Right cardiac atrium (tissue), 5 donors: ENCODE results near the gene PARPBP. TPM values are rescaled to one million over a fixed set of nuclear protein-coding genes. Genes with fewer than 3 reads are reported as not detected.

Source experiments
- polyA plus RNA-seq: library from polyadenylated mRNA; stranded (reverse); fragments of 200-250 nt; gene quantifications from one replicate; pipeline ENCODE4 v1.2.3, GENCODE V29; 2013
- total RNA-seq, 4 donors: library from RNA; stranded (reverse); fragmentation: NEBNext Ultra II Directional; extraction: Animal tissue kit (Norgen Biotek cat#: 25700); gene quantifications; one replicate each; pipeline ENCODE4 v1.2.1, GENCODE V29; 2021
- donor health status: healthy with polysubstance abuse.
- donor health status: DM: no; HTN: yes; CAD: no.
- donor health status: DM: no; HTN: no; CAD: no.
- donor health status: DM: no; HTN: yes; CAD: no; lungs with severe emphysema.
- donor health status: DM: yes; HTN: yes; CAD: no.

The PARPBP gene
- total and polyA plus RNA-seq, 5 donors, result 0.43 to 1.3 (median 0.74) TPM

Other genes starting within 250 kb of the PARPBP start
- gene DRAM1, start 242.6 kb upstream of the PARPBP start, total RNA-seq, result 10 to 100 TPM in 1 of 4 donors, 1 to 10 TPM in 3; 6.3 to 13.3 (median 9.0) TPM
- 4.7 TPM for gene DRAM1, start 242.6 kb upstream of the PARPBP start, polyA plus RNA-seq
- gene WASHC3, start 58.2 kb upstream of the PARPBP start, total RNA-seq, result 10 to 100 TPM; 35.3 to 43.7 (median 36.7) TPM
- 57.7 TPM for gene WASHC3, start 58.2 kb upstream of the PARPBP start, polyA plus RNA-seq
- gene NUP37, start 69 bp upstream of the PARPBP start, total RNA-seq, result 10 to 100 TPM; 13.3 to 18.3 (median 16.3) TPM
- 17.0 TPM for gene NUP37, start 69 bp upstream of the PARPBP start, polyA plus RNA-seq
- gene PMCH, start 77.7 kb downstream of the PARPBP start, total RNA-seq, result not detected
- not detected for gene PMCH, start 77.7 kb downstream of the PARPBP start, polyA plus RNA-seq